Superior temporal gyrus (tissue), 1 donor: Measurements from ENCODE around the gene ARFGAP1.

Source experiments
- DNase-seq: peaks from one replicate; pipeline ENCODE4 v3.0.0-alpha.2; 2016; ENCODE audit errors: extremely low spot score

ARFGAP1 gene

DNA sequence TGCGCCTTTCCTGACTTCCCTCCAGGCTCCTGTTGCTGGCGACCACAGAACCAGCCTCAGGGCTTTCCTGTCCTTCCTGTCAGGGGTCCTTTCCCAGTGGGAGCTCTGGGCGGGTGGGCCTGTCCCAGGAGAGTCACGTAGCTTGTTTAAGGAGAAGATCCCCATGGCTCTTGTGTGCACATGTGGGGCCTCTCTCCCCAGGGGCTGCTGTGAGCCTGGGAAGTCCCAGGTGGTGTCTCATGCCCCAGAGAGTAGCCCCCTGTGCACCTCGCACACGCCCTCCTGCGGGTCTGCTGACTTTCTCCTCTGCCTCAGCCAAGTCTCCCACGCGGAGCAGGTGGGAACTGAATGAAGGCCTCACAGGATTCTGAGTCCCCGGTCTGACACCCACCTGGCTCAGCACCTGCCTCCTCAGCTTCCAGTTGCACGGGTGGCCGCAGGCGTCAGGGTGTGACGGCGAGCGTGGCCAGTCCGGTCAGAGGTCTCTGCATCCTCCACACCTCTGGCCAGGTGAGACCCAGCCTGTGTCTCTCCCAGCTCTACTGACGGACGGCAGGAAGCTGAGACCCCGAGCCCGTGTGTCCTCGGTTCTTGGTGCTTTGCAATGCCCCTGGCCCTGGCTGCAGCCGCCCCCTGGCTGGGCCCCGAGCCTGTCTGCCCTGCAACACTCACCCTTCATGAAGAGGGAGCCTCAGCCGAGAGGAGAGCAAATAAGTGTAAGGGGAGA, 12.7 kb upstream of the ARFGAP1 start:
- DNase-seq = no peak

DNA sequence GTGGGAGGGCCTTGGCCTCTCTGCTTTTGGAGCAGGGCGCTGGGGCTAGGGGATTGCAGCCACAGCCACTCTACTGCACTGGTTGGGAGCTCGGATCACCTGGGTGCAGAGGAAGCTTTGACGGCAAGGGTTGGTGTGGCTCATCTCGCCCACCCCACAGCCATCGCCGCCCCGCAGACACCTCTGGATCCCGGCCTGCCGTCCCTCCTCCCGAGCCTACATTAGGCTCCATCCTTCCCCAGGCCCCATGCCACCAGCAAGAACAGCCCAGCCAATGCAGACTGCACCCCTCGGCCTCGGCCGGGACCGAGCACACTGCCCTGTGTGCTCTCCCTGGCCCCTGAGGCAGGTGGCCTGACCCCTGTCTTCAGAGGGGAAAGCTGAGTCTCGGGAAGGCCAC, 12.1 kb upstream of the ARFGAP1 start:
- DNase-seq = no peak

DNA sequence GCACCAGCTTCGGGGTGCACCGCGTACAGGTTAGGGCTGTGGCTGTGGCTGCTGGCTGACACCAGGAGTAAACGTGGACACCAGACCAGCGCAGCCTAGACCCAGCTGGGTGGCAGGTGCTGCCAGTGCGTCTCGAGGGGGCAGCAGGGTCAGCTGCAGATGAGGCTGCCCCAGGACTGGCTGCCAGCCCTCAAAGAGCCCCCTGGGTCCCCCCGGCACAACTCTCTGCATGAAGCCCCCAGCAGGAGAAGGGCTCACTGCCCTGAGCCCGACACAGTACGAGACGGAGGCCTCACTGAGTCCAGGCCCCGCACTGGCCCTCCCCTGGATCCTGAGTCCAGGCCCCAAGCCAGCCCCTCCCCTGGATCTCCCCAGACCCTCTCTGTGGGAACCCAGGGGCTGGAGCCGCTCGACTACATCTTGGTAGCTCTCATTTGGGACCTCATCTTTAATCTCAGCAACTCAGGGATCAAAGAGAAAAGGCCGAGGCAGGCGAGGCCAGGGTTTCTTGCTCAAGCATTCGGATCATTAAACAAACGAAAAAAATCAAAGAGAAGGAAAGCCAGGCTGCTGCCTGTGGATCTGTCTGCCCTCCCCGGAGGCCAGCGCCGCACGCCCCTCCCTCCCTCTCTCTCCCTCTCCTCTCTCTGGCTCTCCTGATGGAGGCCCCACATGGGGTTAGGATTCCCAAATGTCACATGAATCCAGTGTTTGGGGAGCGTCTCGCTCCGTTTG, 11.4 kb upstream of the ARFGAP1 start:
- DNase-seq = no peak

DNA sequence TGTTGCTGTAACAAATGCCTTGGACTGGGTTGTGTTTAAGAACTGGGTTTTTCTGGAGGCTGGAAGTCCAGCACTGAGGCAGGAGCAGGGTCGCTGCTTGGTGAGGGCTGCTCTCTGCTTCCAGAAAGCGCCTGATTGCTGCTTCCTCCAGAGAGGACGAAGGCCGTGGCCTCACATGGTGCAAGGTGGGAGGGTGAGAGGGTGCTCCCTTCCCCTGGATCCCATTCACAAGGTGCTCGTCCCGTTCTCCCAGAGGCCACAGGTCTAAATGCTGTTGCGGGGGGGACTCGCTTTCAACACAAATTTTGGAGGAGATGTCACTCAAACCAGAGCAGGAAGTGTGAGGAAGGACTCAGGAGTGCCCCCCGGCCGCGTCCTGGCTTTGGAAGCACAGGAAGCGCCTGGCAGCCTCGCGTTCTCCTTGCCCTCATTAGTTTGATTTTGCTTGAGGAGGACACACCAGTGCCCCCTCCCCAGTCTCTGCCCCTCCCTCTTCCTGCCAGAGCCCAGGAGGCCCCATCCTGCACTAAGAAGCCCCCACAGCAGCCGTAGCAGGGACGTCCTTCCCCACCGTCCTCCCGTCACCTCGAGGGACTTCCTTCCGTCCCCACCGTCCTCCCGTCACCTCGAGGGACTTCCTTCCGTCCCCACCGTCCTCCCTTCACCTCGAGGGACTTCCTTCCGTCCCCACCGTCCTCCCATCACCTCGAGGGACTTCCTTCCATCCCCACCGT, 10.7 kb upstream of the ARFGAP1 start:
- no peak for DNase-seq

DNA sequence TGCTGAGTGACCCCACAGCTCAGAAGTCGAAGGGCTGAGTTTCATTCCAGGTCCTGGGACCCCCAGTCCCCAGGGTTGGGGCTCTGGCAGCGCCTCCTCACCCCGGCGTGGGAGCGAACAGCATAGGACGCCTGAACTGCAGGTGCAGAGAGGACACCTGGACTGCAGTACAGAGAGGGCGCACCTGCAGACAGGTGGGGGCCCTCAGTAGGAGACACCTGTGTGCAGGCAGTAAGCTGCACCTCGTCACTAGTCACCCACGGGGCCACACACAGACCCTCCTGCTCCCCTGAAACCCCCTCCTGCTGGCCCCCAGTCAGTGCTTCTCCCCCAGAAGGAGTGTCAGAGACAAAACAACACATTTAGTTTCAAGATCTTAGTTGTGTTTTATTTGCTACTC, 9.8 kb upstream of the ARFGAP1 start:
- DNase-seq = no peak

DNA sequence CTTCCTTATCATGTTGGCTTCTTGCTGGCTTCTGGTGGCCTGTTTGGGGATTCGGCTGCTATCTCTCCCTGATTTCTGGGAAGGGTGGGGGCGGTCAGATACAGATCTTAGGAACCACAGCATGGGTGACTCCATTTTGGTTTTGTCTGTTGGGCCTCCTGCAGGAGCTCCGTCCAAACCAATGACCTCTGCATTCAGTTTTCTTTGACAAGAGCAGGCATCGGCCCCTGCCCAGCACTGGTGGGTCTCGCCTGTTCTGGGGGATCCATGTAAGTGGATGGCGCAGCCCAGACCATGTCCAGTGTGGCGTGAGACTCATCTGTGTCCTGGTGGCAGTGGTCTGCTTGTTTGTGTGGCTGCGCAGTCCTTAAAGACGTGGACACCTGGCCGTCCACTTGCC, 8.6 kb upstream of the ARFGAP1 start:
- DNase-seq = no peak

DNA sequence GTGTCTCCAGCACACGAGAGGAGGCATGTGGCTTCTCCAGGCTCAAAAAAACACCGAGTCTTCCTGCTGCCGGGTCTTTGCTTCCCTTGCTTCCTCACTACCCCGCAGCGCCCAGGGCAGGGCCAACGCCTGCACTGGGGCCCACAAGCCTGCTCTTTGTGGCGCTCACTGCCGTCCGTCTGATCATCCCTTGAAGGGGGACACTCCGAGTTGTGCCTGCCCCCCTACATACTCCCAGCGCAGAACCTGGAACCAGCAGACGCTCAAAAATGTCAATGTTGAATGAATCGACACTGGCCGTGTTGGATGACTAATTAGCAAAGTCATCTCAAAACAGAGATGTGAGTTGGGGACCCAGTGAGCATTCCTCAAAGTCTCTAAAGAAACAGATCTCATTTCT, 8.1 kb upstream of the ARFGAP1 start:
- DNase-seq = no peak

DNA sequence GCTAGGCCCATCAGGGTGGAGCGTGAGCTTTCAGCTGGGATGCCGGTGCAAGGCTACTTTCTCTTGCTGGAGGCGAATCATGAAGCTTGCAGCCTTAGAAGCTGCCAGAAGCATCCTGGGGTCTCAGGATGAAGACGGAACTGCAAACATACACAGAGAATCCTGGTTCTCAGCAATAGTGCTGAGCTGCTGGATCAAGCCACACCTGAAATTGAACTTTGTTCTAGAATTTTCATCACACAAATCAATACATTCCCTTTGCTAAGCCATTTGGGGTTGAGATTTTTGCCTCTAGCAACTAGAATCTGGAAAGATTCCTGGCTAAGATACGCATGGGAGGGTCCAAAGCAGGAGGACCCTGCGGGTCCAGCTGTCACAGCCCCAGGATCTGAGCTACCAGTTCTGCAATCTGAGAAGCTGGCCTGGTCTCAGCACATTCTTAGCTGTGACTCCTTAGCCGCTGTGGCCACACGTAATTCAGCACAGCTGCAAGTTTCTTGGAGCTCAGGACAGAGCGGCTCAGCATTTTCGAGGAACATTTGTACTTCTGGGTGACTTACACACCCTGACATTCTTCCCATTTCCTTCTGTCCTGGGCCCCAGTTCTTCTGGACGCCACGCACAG, 6.6 kb upstream of the ARFGAP1 start:
- no peak for DNase-seq

DNA sequence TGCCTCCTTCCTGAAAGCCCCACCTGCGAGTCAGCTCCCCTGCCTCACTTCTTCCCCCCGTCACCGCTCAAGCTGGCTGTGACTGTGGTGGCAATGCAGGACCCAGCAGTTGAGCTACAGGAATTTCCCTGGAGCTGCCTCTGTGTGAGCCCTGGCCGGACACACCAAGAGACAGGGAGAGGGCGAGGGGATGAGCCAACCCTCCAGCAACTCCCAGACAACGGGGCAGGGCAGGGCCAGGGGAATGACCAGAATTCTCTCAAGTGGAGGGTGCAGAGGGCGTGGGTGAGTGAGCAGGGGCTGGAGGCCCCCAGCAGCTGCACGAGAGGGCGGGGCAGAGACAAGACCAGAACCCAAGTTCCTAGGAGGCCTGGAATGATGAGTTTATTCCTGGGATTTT, 4.9 kb upstream of the ARFGAP1 start:
- DNase-seq = no peak

DNA sequence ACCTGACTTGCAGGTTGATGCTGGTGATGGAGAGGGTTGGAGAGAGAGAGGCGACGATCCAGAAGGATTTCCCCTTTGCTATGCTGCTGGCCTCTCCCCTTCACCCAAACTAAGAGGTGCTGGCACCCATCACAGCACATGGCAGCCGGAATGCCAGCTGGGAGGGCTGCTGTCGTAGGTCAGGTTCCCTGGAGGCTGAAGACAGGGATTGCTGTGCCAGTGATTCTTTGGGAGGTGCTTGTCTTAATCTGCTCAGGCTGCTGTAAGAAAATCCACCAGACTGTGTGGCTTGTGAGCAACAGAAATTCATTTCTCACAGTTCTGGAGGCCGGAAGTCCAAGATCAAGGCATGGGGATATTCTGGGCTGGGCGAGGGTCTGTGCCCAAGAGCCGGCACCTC, 4.4 kb upstream of the ARFGAP1 start:
- DNase-seq = no peak

DNA sequence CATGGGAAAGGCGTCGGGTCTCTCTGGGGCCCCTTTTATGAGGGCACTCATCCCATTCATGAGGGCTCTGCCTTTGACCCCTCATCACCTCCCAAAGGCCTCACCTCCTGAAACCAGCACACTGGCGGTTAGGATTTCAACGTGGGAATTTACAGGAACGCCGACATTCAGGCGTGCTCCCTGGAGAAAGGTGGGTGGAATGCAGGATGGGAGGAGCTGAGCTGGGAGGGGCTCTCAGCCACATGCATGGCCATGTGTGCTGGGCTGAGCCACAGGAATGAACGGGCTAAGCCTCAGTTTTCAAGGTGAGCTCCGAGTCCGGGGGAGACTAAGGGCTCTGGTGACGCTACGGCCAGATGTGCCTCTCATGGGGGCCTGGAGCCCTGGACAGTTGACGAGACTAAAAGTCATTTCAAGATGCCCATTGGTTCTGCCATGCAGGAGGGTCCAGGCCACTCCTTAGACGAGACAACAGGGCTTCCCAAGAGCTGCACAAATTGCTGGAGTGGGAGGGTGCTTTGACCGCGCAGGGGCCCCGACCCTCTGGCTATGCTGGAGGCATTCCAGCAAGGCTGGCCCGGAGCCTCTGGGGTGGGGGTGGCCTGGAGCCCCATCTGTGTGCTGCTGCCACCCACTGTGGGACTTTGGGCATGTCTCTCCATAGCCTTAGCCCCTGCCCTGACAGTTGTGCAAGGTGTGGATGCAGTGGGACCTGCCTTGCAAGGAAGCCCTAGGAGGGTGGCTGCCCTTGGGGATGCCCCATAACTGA, 3.8 kb upstream of the ARFGAP1 start:
- DNase-seq = no peak

DNA sequence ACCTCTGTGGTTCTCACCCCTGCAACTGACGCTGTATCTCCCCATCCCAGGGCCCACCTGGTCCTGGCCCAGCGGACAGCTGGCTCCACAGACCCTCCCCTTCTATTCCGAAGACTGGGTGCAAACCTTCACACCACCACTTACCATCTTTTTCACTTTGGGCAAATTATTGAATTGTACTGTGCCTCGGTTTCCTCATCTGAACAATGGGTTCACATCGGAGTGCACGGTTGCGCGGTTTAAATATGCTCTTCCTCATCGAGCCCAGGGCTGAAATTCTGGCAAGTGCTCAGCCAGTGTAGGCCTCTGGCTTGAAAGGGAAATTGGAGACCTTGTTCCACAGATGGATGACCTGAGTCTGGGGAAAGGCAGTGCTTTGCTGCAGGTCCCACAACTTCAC, 2.9 kb upstream of the ARFGAP1 start:
- no peak for DNase-seq

DNA sequence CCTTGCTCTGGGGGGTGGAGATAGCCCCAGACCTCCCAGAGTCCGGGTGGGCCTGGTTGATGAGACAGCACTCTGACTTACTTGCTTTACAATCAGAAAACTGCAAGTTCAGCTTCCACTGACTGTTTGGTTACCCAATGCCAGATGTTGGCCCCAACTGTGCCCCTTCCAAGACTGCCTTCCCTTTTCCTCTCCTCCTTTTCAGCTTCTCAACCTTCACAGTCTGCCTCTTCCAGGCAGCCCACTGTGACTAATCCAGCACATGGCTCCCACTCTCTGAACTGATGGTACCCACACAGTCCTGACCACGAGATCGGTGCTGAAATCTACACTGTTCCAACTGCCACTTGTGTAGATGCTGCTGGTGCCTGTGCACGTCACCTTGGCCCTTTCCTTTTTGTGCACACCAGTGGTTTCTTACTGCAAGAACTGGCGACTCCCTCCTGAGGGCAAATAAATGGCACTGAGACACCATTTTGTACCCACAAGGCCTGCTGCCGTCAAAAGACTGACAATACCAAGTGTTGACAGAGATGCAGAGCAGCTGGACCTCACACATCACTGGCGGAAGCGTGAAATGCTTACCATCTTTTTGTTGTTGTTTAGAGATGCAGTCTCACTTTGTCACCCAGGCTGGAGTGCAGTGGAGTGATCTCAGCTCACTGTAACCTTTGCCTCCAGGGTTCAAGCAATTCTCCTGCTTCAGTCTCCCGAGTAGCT, 1.8 kb upstream of the ARFGAP1 start:
- no peak for DNase-seq

DNA sequence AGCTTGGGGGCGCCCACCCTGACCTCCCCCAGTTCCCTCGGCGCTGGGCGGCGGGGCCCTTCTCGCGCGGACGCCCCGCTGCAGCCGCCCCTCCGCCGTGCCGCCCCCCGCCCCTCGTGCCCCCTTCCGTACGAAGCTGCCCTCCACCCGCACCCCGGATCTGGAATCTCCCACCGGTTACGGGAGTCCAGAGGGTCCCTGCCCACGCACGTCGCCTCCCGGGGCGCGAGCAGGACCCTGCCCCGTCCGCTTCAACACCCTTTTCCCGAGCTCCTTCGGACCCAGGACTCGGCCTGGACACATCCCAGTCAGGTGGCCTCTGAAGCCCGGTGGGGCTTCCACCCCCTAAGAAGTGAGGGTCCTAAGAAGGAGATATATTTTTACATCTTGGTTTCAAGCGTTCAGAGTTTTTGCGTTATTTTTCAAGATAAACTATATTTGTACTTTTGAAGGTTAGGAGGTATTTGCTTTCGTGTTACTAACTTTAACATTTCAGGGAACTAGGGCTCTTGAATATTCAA, 506 bp downstream of the ARFGAP1 start:
- DNase-seq = no peak

DNA sequence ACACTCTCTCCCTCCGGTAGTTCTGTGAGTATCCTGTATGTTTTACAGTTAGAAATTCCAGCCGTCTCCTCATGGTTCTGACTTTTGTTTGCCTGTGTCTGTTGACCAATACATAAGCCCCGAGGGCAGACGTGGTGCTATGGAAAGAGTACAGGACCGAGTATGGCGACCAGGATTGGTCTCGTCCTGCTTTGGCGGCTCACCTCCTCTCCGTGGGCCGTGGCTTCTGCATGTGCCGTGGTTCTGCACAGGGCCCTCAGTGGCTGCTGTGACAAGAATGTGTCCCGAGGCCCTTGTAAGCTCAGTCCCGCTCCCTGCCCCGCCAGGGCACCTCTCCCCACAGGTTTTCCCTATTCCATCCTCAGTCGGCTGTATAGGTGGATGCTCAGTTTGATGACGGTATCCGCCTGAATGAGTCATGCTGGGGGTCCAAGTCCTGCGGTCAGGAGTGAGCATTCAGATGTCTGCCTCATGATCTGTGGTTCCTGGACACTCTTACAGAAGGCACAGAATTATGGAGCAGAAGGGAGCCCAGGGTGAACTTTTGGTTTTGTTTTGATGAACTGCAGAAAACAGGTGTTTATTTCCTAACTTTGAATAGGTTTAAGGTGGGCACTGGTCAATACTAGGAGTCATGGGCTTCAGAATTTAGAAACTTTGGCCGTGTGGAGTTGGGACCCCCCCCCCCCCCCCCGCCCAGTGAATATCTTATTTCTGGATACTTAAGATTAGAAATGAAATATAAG, 1.2 kb downstream of the ARFGAP1 start:
- no peak for DNase-seq

DNA sequence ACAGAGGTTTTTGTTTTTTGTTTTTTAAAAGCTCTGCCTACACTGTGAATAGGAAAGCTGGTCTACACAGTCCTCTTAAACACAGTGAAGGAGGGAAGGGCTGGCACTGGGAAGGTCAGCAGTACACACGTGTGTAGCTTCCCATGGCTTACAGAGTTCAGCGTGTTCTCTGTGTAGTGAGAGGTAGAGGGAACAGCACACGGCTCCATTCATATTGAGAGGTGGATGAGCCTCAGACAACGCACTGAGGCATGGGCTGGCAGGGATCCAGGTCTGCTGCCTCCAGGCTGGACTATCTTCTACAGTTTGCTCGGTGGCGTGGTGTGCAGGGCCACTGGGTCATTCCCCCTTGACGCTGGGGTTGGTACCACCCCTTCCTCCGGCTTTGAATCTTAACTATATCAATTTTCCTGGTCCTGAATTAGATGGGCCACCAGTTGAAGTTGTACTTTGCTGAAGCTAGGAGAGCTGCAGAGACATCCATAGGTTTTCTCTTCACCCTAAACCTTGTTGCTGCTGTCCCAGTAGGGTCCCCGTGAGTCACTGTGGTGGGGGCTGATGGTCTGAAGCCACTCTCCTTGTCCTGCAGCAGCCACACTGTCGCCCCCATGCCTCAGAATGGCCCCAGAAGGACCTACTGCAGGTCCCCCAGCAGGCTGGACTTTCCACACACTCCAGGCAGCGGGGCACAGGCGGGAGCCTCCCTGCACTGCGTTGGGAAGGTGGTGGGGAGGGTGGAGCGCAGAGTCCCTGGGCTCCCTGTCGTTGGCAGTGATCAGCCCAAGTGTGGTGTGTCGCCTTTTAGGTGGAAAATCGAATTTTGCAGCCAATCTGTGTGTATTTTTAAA, 2.0 kb downstream of the ARFGAP1 start:
- no peak for DNase-seq

DNA sequence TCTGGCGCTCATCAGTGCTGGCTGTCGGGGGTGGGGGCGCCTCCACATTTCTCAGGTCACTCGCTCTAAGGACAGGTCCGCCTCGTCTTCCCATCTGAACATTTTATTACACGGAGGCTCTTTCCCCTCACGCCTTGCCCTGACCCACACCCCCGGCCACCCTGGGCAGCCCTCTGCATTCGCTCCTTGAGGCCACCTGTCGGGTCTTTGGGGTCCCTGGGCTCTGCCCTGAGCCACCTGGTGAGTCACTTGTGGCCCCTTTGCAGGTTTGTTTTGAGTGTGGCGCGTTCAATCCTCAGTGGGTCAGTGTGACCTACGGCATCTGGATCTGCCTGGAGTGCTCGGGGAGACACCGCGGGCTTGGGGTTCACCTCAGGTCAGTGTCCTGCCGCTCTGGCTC, 3.2 kb downstream of the ARFGAP1 start:
- DNase-seq = no peak

DNA sequence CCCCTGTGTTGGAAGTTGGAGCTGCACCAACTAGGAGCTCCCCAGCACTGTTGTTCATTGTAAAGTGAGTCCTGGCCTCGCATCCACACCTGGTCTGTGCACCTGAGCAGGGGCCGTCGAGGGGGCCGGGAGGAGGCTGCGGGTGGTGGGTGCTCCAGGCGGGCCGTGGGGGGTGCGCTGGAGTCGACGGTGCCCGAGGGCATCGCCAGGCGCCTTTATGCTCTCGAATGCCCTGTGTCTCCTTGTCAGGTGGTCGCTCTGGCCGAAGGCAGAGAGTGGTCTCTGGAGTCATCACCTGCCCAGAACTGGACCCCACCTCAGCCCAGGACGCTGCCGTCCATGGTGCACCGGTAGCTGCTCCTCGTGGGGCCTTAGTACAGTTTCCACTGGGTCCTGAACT, 4.3 kb downstream of the ARFGAP1 start:
- no peak for DNase-seq
